Left ventricle myocardium inferior (tissue), 1 donor: Measurements from ENCODE around the gene KDM1B. TPM values are rescaled to one million over a fixed set of nuclear protein-coding genes. Genes with fewer than 3 reads are reported as not detected.

Experiments used
- DNase-seq: peaks from one replicate; pipeline ENCODE4 v3.0.0-alpha.2; 2020
- H3K27ac ChIP-seq: fragments of 200-600 bp; replicated peaks from 2 replicates; pipeline ENCODE4 v1.8.0; 2021
- H3K27me3 ChIP-seq: fragments of 200-600 bp; 2 replicates; pipeline ENCODE4 v1.8.0; 2021; ENCODE audit warnings: low read depth
- H3K36me3 ChIP-seq: fragments of 200-600 bp; 2 replicates; pipeline ENCODE4 v1.8.0; 2021
- H3K4me1 ChIP-seq: fragments of 200-600 bp; 2 replicates; pipeline ENCODE4 v1.8.0; 2021
- H3K4me3 ChIP-seq: fragments of 200-600 bp; 2 replicates; pipeline ENCODE4 v1.8.0; 2021; ENCODE audit warnings: mild to moderate bottlenecking, moderate library complexity
- H3K9me3 ChIP-seq: fragments of 200-600 bp; replicated peaks from 2 replicates; pipeline ENCODE4 v1.8.0; 2021
- intact Hi-C: fragments of 100-400 bp; cut with micrococcal nuclease; formaldehyde crosslinking; loops from one replicate; pipeline ENCODE4 v1.11.0; 2022
- total RNA-seq: library from RNA; stranded (reverse); fragmentation: NEBNext Ultra II Directional; extraction: Animal tissue kit (Norgen Biotek cat#: 25700); gene quantifications from one replicate; pipeline ENCODE4 v1.2.1, GENCODE V29; 2021
- TF ChIP-seq, protein P1 (sequence below): fragments of 200-600 bp; IDR thresholded peaks from 2 replicates; pipeline ENCODE4 v1.8.0; 2021; ENCODE audit warnings: antibody characterized with exemption, mild to moderate bottlenecking, borderline replicate concordance
- donor health status: DM: no; HTN: yes; CAD: no; lungs with severe emphysema.

The KDM1B gene
- total RNA-seq, 1 donor from 2014 or later: 14.3 TPM

DNA sequence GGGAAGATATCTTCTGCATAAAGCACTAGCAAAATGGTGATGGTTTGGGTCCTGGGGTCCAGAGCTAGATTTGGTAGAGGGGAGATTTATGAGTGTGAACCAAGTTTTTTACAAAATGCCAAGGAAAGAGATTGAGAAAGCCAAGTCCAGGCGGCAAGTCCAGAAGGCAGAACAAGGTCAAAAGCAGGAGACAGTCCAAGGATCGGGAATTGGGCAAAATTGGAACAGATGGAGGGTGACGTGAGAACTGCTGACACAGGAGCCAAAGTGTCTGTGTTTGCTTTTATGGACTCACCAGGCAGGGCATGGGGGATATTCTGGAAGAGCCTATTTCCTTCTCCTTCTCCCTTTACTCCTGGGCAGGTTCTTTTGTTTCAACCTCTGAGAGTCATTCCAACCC, 36.9 kb upstream of the KDM1B start:
- no peaks in the 10 kb centered on the region for H3K27me3 ChIP-seq
- H3K9me3 ChIP-seq: no peaks in the 10 kb centered on the region
- intact Hi-C loops: no loop called here
- H3K4me3 ChIP-seq: no peak overlapping the region
- H3K4me1 ChIP-seq: peaks cover 9% of the 10 kb centered on the region
- TF ChIP-seq, protein P1, sequence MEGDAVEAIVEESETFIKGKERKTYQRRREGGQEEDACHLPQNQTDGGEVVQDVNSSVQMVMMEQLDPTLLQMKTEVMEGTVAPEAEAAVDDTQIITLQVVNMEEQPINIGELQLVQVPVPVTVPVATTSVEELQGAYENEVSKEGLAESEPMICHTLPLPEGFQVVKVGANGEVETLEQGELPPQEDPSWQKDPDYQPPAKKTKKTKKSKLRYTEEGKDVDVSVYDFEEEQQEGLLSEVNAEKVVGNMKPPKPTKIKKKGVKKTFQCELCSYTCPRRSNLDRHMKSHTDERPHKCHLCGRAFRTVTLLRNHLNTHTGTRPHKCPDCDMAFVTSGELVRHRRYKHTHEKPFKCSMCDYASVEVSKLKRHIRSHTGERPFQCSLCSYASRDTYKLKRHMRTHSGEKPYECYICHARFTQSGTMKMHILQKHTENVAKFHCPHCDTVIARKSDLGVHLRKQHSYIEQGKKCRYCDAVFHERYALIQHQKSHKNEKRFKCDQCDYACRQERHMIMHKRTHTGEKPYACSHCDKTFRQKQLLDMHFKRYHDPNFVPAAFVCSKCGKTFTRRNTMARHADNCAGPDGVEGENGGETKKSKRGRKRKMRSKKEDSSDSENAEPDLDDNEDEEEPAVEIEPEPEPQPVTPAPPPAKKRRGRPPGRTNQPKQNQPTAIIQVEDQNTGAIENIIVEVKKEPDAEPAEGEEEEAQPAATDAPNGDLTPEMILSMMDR: no peak
- H3K36me3 ChIP-seq: no peaks in the 10 kb centered on the region
- no peak overlapping the region for H3K27ac ChIP-seq
- no peak for DNase-seq

- DNase-seq: no peak
- Histone ChIP-seq H3K9me3 (no peaks in the 10 kb centered on the region), H3K36me3 (no peaks in the 10 kb centered on the region), H3K4me1 (peaks cover 9% of the 10 kb centered on the region), H3K4me3 (no peak overlapping the region), H3K27me3 (no peaks in the 10 kb centered on the region), H3K27ac (no peak overlapping the region)
- intact Hi-C loops: no loop called here
- TF ChIP-seq, protein P1: no peak
These were observed 36.0 kb upstream of the KDM1B start for GRCh38 chr6:18119236-18119635.

GRCh38 chr6:18121580-18122127, 33.6 kb upstream of the KDM1B start:
- intact Hi-C loops: loop anchor here (10.0 kb wide), 1 partner anchor 287 kb away; no protein-coding TSS in a partner anchor
- Histone ChIP-seq H3K27ac (no peak overlapping the region), H3K4me3 (peak overlapping the region; percentile 68), H3K27me3 (no peaks in the 10 kb centered on the region), H3K9me3 (no peaks in the 10 kb centered on the region), H3K36me3 (no peaks in the 10 kb centered on the region), H3K4me1 (peaks cover 9% of the 10 kb centered on the region)
- TF ChIP-seq, protein P1: no peak
- no peak for DNase-seq

DNA sequence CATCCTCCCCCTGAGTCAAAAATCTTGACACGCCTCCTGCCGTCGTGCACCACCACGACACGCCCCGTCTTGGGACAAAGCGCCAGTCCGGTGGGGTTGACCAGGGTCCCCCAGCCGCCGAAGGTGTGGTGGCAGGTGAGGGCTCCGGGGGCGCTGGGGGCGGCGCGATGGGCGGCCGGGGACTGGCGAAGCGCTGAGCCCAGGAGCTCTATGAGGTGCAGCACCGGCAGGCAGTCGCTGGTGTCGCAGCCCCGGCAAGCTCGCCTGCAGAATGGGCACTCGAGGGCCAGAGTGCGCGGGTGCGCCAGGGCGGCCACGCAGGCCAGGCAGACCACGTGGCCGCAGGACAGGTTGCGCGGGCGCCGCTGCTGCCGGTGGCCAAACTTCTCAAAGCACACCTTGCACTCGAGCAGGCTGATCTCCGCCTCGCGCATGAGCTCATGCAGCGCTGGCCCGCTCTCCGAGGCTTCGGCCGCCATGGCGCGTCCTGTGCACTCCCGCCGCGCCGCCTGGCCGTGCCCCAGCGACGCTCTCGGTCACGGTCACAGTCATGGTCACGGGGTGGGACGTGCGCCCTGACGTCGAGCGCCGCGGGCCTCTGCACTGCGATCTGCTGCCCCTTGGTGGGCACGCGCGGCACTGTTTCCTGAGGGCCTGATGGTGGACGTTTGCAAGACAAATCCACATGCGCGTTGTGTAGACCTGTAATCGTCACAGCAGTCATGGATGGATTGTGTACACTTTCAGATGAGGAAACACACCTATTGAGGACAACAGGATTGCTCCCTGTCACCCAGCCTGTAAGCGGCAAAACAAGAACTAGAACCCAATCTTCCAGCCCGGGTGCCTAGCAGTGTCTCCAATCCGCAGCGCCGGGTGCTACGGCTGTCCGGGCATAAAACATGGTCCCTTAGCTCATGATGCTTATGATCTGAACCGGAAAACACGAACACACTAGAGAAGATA, 32.8 kb upstream of the KDM1B start, which contains the start of gene NHLRC1:
Gene NHLRC1, minus strand, starts transcription at position 550 of the 966 bp plus-strand sequence. Its CDS starts 71 bp downstream, at position 479.
- DNase-seq: peak; percentile 90
- H3K4me3 ChIP-seq: peak within 1 kb of the TSS; percentile 68
- intact Hi-C loops: loop anchor here (10.0 kb wide), 1 partner anchor 288 kb away; no protein-coding TSS in a partner anchor
- no peaks in the 10 kb centered on the region for H3K27me3 ChIP-seq
- H3K9me3 ChIP-seq: no peaks in the 10 kb centered on the region
- peak within 1 kb of the TSS; percentile 34 for H3K27ac ChIP-seq
- H3K36me3 ChIP-seq: no peaks in the 10 kb centered on the region
- peaks cover 9% of the 10 kb centered on the region for H3K4me1 ChIP-seq
- TF ChIP-seq, protein P1: peak; percentile 96

DNA sequence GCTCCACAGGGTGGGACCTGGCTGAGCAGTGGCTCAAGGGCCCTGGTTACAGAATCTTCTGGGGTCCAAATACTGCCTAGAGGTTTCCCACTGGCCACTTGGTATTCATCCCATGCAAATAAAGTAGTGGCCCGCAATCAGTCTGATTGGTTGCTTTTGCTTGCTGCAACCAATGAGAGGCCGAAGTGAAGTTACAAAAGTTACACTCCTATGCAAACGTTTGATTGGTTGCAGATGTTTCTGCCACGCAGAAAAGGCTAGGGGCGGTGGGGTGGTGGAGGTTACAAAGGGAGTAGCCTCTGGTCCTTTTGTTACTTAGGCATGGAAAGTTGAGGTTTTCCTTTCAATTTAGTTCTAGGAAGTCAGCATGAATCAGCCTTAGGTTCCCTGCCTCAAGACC, 29.1 kb upstream of the KDM1B start:
- peaks cover 9% of the 10 kb centered on the region for H3K4me1 ChIP-seq
- H3K27me3 ChIP-seq: no peaks in the 10 kb centered on the region
- H3K9me3 ChIP-seq: no peaks in the 10 kb centered on the region
- intact Hi-C loops: loop anchor here (10.0 kb wide), 1 partner anchor 291 kb away; no protein-coding TSS in a partner anchor
- H3K27ac ChIP-seq: no peak overlapping the region
- no peak overlapping the region for H3K4me3 ChIP-seq
- TF ChIP-seq, protein P1: no peak
- no peak for DNase-seq
- H3K36me3 ChIP-seq: peaks cover 23% of the 10 kb centered on the region
